NCI-H2029 (cell line): ENCODE measurements around the gene SDSL.

Experiments used
- DNase-seq: peaks from one replicate; lab custom pipeline; 2025; lab: John Stamatoyannopoulos, UW

Gene SDSL

DNA sequence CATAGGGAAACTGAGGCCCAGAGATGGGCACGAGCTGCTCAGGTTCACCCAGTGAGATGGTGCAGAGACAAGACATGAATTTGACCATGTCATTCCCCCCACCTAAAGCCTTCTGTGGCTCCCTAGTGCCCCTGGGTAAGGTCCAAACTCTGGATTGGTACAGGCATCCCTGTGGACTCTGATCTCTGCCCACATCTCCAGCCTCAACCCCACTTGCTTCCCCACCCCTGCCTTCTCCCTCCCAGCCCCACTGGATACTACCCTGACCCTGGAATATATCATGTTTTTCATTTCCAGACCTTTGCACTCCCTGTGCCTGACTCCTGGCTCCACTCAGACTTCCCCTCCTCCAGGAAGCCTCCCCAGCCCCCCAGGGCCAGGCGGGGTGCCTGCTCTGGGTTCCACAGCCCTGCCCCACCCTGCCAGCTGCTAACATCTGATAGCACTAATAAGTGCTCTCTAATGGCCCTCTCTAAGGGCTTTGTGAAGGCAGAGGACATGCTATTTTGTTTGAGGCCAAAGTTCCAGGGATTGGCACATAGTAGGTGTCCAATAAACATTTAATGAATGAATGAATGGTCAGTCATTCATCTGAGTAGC lies 1.1 kb upstream of the SDSL start:
- DNase-seq = no peak

DNA sequence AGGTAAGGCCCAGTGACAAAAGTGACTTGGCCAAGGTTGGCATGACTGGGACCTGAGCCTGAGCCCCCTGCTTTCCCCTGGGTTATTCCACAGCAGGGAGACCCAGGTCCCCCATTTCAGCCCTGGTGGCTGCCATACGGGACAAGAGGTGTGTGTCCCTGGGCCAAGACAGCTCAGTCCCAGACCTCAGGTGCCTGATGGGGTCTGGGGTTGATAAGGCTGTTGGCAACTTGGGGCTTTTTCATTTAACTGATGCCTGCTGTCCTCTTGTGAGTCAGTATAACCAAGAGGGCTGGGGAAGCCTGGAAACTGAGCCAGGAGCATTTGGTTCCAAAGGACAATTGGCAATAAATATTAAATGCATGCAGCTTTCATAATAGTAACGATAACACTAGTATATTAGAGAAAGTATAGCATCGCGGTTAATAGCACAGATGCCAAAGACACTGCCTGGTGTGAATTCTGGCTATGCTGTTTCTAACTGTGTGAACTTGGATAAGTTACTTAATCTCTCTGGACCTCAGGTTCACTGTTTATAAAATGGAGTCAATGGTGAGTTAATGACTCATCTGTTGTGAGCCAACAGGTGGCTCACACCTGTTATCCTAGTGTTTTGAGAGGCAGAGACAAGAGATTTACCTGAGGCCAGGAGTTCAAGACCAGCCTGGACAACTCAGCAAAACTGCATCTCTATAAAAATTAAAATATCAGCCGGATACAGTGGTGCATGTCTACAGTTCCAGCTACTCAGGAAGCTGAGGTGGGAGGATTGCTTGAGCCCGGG lies 898 bp downstream of the SDSL start:
- DNase-seq = no peak

GRCh38 chr12:113424456-113424855 lies 2.3 kb downstream of the SDSL start:
- DNase-seq = no peak

- DNase-seq = peak; percentile 25
These were observed 3.0 kb downstream of the SDSL start for GRCh38 chr12:113424915-113425823.

DNA sequence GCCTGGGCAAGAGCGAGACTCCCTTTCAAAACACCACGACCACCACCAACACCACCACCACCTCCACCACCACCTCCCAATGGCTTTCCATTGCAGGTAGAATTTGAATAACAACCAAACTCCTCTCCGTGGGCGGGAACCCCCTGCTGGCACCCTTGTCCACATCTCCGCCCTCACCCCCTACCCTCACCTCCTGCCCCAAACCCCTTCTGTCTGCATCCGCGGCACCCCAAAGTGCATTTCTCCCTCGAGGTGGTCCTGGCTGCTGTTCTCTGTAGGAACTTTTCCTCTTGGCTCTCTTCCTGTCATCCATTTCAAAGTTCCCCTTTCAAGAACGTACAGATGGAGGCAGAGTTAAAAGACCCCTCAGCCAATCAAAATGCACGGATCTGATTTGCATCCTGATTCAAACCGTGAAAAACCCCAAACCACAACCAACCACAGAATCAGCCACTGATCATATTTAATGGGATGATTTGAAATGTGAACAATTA lies 3.8 kb downstream of the SDSL start:
- no peak for DNase-seq

GRCh38 chr12:113427882-113428281 lies 5.7 kb downstream of the SDSL start:
- no peak for DNase-seq

DNA sequence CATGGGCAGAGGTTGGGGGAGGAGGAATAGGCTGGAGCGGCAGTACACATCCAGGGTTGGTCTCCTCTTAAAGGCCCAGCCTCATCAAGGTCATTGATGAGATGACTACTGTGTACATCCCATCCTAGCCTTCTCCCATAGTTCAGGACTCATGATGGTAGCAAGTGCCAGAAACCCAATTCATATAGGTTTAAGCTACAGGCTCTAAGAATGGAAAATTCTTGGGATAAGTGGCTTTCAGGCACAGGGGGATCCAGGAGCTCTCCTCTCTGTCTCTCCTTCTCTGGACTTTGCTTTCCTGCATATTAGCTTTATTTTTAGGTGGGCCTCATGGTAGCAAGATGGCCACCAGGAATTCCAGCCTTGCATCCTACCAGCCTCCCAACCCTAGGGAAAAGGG lies 6.3 kb downstream of the SDSL start:
- DNase-seq = no peak

DNA sequence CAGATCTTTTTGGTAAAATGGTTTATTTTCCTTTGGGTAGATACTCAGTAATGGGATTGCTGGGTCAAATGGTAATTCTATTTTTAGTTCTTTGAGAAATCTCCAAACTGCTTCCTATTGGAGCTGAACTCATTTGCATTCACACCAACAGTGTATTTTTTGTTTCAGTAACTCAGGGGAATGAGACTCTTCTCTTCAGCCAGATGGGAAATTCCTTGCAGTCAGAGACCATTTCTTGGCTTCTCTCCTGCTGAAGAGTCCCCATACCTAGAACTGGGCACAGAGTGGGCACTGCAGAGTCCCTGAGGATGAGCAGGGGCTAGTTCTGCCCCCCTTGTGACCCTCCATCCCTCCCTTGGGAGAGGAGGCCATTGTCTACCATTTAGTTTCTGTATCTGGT lies 10.8 kb downstream of the SDSL start:
- DNase-seq = no peak

GRCh38 chr12:113435367-113435766 lies 13.2 kb downstream of the SDSL start:
- no peak for DNase-seq

GRCh38 chr12:113436586-113436985 lies 14.4 kb downstream of the SDSL start:
- no peak for DNase-seq

DNA sequence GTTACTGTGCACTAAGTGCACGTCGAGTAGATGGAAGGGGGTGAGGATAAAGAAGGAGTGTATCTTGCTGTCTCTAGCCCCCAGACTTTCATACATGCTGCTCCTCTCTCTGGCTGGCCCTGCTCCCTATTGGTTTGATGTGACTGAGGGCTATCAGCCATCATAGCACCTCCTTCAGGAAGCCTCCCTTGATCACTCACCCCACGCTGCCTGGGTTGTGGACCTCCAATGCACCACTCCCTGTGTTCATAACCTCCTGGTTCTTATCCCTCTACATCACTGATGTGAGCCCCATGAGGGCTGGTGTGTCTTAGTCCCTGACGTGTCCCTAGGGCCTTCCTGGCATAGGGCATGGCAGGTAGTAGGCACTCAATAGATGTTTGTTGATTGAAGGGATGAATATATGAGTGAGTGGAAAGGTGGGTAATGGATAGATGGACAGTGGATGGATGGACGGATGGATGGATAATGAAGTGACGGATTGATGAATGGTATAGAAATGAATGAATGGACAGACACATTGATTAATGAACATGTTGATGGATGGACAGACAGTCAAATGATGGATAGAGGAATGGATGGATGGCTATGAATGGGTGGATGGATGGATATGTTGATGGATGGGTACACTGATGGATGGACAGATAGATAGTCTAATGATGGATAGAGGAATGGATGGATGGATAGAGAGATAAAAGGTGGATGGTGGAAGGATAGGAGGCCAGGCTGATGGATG lies 15.0 kb downstream of the SDSL start:
- no peak for DNase-seq

DNA sequence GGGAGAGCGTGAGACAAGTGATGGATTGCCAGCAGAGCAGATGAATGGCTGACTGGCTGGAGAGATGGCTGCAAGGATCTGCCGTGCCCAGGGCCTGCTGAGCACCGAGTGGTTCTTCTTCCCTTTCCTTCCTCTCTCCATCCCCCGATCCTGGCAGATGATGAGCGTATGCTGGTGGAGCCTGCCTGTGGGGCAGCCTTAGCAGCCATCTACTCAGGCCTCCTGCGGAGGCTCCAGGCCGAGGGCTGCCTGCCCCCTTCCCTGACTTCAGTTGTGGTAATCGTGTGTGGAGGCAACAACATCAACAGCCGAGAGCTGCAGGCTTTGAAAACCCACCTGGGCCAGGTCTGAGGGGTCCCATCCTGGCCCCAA lies 15.5 kb downstream of the SDSL start:
- no peak for DNase-seq

DNA sequence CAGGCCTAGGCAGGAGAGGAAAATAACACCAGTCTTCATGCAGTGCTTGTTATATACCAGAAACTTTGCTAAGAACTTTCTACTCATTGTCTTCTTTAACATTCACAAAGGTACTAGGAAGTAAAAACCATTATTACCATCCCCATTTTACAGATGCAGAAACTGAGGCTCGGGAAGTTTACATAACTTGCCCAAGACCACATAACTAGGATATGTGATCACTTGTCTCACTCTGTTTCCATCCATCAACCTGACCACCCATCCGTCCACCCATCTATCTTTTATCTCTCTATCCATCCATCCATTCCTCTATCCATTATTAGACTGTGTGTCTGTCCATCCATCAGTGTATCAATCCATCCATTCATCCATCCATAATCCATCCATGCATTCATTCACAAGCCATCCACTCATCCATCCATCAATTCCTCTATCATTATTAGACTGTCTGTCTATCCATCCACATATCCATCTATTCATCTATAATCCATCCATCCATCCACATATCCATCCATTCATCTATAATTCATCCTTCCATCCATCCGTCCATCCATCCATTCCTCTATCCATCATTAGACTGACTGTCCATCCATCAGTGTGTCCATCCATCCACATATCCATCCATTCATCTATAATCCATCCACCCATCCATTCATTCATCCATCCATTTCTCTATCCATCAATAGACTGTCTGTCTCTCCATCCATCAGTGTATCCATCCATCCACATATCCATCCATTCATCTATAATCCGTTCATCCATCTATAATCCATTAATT lies 16.5 kb downstream of the SDSL start:
- DNase-seq = no peak

GRCh38 chr12:113439301-113439597 lies 17.1 kb downstream of the SDSL start:
- DNase-seq = no peak

- peak; percentile 40 for DNase-seq
These were observed 17.4 kb downstream of the SDSL start for GRCh38 chr12:113439606-113440030.

DNA sequence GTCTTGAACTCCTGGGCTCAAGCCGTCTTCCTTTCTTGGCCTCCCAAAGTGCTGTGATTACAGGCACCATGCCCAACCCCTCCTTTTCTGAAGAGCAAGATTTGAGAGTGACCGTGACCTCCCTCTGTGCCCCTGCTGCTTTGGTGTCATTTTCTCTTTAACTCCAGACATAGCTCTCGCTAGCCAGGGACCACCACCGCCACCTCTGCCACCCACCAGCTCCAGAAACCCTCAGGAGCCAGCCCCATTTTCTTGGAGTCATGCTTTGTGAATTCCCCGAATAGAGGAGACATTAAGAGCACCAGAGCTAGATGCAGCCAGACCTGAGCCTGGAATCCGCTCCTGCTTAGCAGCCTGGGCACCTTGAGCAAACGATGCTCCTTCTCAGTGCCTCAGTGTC lies 18.2 kb downstream of the SDSL start:
- DNase-seq = no peak

DNA sequence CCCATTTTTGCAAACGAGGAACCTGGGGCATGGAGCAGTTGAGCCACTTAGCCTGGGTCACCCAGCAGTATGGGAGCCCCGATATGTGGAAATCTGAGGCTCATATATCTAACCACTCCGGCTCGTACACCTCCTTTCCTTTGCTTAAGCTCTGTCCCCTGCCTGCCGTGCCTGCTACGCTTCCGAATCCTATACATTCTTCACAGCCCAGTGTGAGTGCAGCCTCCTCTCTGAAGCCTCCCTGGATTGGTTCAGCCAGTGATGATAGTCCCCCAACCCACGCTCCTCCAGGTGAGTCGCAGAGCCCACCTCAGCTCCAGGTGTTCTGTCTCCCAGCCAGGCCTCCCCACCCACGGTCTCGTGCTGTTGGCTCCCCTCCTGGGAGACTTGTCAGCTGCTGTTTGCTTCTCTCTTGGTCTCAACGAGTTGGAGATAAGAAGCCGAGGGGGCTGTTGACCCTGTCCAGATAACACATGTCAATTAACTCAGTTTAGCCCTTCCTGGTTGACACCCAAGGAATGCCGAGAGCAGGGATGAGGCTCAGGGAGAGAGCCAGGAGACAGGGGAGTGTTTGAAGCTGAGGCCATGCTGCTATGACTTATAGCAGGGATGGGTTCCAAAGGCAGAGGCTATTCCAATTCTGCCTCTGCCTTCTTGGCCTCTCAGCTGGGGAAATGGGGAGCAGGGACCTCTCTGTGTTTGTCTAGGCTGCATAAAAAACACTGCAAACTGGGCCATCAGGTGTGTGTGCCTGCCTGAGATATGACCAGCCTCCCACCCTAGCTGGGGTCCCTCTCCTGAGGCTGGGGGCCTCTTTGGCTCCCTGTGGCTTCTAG lies 19.0 kb downstream of the SDSL start:
- no peak for DNase-seq

- DNase-seq = no peak
These were observed 20.9 kb downstream of the SDSL start for GRCh38 chr12:113443030-113443539.

DNA sequence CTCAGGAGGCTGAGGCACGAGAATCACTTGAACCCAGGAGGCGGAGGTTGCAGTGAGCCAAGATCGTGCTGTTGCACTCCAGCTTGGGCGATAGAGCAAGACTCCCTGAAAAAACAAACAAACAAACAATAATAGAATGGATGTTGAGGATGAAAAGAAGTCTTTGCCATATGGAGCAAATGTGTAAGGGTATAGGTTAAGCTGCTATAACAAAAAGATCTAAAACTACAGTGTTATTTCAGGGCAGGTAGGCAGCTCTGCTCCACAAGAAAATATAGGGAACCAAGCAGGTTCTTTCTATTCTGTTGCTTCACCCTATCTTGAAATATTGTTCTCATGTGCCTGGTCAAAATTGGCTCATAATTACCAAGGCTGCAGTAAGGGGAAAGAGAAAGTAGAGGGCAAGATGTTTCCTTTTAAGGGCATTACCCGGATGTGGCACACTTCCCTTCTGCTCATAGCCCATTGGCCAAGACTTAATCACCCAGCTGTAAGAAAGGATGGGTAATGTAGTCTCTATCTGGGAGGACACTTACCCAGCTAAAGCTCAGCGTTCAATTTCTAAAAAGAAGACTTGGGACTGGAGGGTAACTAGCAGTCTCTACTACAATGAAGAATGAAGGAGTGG lies 23.5 kb downstream of the SDSL start:
- no peak for DNase-seq

GRCh38 chr12:113448873-113449272 lies 26.7 kb downstream of the SDSL start:
- DNase-seq = no peak
